Breast epithelium (tissue), 3 donors: ENCODE results near the gene TMEM271.

Source experiments
- POLR2A ChIP-seq: fragments of 450-650 bp; IDR thresholded peaks from one replicate; pipeline ENCODE4 v1.6.1; 2016; ENCODE audit warnings: antibody characterized with exemption, mild to moderate bottlenecking, moderate library complexity
- POLR2AphosphoS5 ChIP-seq, 3 donors: sonication (generic); formaldehyde crosslinking; IDR thresholded peaks; one replicate each; pipeline ENCODE4 v1.6.1; 2017; ENCODE audit warnings: antibody characterized with exemption in 3 of 3
- TF ChIP-seq, protein P1 (sequence below), 3 donors: fragments of 450-650 bp; IDR thresholded peaks; one replicate each; pipeline ENCODE4 v1.5.1; 2016 to 2017; ENCODE audit warnings: antibody characterized with exemption in 3 of 3, mild to moderate bottlenecking in 3 of 3, moderate library complexity in 3 of 3

DNA sequence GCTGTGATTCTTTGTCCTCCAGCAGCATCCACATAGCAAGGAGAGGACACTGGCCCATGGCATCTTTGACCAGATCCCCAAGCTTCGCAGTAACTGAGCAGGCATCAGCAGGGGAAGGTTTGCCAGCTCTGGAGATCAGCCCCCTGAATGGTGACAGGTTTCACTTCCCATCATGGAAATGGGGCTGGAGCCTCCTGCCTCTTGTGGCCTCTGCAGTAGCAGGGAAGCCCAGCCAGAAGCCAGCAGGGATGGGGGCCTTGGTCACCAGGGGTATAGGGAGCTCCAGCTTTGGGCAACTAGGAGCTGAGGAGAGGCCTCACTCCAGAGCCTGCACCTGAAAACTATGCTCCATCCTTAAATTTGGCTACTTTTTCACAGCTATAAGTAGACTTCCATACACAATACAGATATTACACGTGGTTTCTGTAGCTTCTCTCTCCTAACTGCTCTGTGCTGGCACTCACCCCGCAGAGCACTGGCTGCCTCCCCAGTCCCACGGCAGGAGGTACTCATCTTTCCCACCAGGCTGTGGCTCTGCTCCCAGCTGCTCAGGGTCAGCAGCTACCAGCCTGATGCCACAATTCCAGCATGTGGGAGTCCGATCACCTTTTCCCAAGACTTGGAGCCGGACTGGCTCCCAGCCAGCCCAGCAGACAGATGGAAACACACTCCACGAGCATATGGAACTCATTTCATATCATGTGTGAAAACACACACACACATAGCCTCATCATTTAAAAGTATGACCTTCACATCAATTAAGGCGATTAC lies 2.8 kb downstream of the TMEM271 start:
- TF ChIP-seq, protein P1, sequence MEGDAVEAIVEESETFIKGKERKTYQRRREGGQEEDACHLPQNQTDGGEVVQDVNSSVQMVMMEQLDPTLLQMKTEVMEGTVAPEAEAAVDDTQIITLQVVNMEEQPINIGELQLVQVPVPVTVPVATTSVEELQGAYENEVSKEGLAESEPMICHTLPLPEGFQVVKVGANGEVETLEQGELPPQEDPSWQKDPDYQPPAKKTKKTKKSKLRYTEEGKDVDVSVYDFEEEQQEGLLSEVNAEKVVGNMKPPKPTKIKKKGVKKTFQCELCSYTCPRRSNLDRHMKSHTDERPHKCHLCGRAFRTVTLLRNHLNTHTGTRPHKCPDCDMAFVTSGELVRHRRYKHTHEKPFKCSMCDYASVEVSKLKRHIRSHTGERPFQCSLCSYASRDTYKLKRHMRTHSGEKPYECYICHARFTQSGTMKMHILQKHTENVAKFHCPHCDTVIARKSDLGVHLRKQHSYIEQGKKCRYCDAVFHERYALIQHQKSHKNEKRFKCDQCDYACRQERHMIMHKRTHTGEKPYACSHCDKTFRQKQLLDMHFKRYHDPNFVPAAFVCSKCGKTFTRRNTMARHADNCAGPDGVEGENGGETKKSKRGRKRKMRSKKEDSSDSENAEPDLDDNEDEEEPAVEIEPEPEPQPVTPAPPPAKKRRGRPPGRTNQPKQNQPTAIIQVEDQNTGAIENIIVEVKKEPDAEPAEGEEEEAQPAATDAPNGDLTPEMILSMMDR (IDR thresholded peaks at IDR 0.05): no peak
- TF ChIP-seq POLR2A: no peak
- no peak for TF ChIP-seq POLR2AphosphoS5 (IDR thresholded peaks at IDR 0.05)
